Stimulated activated CD8-positive, alpha-beta memory T cell treated with anti-CD3 and anti-CD28 coated beads, Interleukin-12 subunit alpha, Interleukin-12 subunit beta, amount 100 ng/mL, for 4 hours (primary cell): ENCODE measurements around the gene TRIOBP.

Experiments
- DNase-seq: peaks from one replicate; pipeline ENCODE4 v3.0.0-alpha.2; 2020; ENCODE audit warnings: low read depth

TRIOBP gene

GRCh38 chr22:37728620-37729019, 31.8 kb downstream of the TRIOBP start:
- DNase-seq, result no peak

DNA sequence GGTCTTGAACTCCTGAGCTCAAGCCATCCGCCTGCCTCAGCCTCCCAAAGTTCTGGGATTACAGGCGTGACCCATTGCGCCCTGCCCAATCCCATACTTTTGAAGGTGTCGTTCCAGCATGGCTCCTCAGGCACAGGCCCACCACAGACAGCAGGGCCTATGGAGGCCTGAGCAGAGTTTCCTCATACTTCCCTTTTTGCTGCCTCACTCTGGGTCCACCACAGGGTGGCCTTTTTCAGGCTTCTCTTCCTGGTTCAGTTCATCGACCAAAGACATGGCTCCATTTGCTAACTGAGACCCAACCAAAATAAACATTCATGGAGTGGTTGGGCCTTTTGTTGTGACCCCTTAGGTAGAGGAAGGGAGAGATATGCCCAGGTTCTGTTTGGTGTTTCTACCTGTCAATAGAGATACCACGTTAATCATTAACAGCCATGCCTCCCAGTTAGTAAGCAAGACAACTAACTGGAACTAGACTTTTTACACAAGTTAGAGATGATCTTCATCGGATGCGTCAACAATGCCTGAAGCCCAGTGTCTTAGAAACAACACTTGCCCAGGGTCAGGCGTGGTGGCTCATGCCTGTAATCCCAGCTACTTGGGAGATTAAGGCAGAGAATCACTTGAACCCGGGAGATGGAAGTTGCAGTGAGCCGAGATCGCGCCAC, 35.1 kb downstream of the TRIOBP start:
- no peak for DNase-seq

DNA sequence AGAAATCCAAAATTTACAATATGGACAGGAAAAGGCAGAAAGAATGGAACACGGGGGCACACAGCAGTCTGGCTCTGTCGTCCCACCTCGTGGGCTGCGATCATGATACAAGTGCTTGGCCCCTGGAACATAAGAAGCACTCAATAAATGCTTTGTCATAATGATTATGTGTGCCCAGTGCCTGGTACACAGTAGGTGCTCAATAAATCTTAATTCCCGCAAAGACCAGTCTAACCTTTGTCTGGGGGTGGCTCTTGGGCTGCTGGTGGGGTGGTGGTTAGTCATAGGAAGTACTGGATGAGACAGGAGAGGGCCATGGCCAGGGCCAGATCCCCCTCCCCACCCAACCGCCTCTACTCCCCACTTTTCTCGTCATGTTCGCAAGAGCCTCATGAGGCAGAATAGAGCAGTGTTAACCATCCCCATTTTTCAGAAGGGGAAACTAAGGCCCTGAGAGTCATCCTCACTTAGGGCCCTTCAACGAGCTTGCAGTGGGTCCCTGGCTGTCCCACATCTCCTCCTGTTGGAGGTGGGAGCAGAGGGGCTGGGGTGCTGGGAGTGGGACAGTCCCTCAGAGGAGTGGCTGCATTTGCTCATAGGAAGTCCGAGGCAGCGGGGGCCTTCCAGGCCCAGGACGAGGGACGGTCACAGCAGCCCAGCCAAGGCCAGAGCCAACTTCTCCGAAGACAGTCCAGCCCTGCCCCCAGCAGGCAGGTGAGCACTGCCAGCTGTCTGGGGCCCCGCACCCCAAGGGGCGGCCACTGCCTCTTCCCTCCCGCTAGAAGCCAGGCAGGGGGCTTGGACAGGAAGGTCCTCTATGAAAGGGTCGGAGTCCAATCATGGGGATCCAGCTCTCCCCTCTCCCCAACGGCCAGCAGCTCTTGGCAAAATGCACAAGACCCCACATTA, 36.1 kb downstream of the TRIOBP start:
- DNase-seq, result no peak

DNA sequence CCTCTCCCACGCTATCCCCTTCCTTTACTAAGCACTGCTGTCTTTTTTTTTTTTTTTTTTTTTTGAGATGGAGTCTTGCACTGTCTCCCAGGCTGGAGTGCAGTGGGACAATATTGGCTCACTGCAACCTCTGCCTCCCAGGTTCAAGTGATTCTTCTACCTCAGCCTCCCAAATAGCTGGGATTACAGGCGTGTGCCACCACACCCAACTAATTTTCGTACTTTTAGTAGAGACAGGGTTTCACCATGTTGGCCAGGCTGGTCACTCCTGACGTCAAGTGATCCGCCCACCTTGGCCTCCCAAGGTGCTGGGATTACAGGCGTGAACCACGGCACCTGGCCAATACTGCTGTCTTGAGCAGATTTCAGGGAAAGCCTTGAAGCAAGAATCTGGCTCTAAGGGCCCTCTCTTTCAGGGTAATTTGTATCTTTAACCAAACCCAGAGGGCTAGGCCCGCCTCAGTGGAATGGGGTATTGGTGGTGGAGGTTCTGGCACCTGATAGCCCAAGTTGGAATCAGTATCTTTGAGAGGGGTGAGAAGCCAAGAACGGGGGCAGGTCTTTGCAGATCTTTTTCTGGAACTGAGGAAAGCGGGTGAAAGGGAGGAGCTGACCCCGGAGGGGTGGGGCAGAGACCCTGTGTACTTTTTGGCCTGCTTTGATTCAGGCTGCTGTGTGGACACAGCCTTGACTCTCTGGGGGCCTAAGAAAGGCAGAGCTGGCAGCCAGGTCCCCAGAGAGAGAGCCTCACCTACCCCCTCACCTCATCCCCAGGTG, 37.0 kb downstream of the TRIOBP start:
- DNase-seq, result no peak

- no peak for DNase-seq
Measured at GRCh38 chr22:37734402-37734700, 37.5 kb downstream of the TRIOBP start.

- DNase-seq, result no peak
Measured at GRCh38 chr22:37734964-37735451, 38.2 kb downstream of the TRIOBP start.

DNA sequence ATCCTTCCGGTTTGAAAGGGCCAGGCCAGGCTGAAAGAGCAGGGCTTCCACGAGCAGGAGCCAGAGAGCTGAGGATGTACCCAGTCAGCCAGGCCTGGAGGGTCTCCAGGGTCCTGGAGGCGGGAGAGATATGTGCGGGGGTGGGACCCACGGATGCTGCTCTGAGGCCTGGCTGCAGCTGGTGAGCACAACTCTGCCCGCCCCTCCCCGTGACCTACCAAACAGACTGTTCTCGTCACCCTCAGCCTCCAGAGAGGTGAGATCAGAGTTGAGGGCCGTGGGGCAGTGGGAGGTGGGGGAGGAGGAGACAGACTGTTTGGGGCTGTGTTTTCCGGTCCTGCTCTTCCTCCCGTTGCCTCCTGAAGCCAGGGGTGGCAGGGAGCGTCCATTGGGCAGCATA, 42.2 kb downstream of the TRIOBP start:
- no peak for DNase-seq

GRCh38 chr22:37739611-37740049, 42.8 kb downstream of the TRIOBP start:
- DNase-seq, result no peak

GRCh38 chr22:37740455-37741311, 43.8 kb downstream of the TRIOBP start:
- DNase-seq, result peak; percentile 28

DNA sequence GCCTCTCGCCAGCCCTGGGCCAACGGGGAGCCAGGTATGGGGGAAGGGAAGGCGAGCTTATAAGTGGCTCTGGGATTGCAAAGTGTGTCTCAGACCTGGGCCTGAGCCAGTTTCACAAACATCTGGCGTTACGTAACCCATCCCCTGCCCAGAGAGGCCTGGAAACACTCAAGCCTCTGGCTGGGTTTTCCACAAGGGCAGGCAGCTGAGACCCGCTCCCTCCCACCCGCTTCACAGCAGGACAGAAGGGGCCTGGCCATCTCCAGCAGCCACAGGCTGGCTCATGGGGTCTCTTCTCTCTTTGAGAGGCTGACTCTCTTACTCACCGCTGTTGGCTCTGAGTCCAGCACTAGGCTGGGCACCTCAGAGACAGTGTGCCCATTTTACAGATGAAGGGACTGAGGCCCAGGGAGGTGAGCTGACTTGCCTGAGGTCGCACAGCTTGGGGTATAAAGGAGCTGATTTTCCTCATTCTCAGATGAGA, 44.5 kb downstream of the TRIOBP start:
- DNase-seq, result no peak

- DNase-seq, result no peak
Measured at GRCh38 chr22:37742376-37743171, 45.7 kb downstream of the TRIOBP start.

GRCh38 chr22:37744589-37744988, 47.7 kb downstream of the TRIOBP start:
- no peak for DNase-seq

DNA sequence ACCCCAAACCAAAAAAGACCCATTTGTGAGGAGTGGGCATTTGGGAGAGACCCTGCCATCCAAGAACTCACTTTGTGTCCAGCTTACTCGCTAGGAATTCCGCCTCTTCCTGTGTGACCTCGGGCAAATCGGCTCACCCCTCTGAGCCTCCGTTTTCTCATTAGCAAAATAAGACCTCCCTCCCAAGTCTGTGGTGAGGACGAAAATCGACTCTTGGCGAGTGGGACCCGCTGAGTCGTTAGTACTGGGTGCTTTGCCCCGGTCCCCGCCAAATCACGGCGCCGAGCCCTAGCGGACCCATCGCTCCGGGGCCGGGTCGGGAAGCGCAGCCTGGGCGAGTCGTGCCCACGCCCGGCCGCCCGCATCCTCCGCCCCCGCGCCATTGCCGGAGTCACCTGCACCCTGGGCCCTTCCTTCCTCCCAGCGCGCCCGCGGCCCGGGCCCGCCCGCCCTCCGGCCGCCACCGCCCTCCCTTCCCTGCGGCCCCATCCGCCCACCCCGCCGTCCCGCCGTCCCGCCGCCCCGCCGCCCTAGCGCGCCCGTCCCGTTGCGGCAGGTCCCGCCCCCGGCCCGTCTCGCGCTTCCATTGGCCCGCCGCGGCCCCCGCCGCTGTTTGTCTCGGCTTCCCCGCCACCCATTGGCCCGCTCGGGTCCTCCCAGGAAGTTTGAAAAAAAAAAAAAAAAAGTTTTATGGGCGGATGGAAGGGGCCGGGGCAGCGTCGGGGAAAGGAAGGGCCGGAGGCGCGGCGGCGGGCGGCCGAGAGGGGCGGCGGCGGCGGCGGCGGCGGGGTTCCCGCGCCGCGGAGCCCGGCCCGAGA, 48.9 kb downstream of the TRIOBP start:
- DNase-seq, result peak; percentile 80

DNA sequence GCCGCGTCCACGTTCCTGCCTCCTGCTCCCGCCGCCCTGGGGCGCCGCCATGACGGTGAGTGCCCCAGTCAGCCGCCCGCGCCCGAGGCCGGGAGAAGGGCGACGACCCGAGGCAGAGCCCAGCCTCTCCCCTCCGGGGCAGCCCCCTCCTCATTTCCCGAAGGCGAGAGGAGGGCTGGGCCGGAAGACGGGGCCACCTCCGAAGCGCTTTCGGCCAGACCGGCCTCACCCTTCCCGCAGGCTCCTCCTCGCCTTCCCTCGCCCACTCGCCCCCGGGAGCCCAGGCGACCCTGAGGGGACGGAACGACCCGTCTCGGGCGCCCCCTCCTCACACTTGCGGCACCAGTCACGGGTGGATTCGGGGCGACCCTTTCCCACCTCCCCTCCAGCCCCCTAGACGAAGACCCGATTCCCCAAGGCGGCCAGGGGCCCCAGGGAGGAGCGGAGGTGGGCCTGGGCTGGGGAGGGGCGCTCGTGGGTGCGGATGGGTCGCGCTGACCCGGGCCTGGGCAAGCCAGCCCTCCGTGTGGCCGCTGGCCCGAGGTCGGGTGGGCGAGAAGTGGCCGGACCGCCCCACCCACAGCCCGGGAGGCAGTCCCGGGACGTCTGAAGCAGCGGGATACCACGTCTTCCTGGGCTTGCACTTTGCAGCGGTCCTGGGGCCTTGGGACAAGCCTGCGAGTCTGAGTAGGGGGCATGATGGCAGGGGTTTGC, 49.7 kb downstream of the TRIOBP start:
- DNase-seq, result no peak

DNA sequence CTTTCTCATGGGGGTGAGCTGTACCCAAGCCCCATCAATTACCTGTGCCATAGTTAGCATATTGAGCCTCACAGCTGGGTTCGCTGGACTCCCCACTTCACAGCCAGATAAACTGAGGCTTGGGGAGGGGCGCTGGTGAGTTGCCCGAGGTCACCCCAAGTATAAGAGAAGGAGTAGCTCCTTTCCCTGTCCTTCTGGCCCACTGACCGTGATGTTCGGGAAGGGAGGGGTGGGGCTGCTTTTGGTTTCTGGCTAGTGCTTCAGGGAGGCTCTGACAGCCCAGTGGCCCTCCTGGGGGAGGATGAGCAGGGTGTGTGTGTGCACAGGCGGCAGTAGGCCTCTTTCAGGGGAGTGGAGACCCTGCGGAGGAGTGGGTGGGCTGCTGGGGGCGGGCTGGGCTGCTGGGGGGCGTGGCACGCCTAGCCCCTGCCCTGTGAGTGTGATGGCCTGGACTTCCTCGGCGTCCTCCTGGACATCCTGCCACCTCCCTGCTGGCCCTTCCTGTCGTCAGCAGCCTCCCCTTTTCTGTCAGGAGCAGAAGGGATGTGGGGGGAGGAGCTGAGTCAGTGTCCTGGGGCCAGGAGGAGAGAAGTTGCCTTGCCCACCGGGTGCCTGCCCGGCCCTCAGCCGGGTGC, 50.3 kb downstream of the TRIOBP start:
- no peak for DNase-seq

DNA sequence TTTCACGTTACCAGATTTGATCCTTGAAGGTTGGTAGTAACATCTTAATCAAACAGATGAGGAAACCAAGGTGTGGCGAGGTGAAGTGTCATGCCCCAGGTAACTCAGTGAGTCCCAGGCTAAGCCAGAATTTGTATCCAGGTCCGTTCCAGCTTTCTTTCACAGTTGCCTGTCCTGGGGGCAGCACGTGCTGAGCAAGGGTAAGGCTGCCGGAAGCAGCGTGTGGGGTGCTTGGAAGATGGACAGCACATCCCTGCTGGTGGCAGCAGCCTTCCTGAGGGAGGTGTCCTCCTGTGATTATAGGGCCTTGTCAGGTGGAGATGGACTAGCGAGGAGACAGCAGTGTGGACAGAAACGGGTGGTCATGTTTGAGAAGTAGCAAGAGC, 50.9 kb downstream of the TRIOBP start:
- no peak for DNase-seq

- no peak for DNase-seq
Measured at GRCh38 chr22:37748659-37749058, 51.8 kb downstream of the TRIOBP start.

- no peak for DNase-seq
Measured at GRCh38 chr22:37749226-37749625, 52.4 kb downstream of the TRIOBP start.
